GM08714 (cell line): Measurements from ENCODE around the gene BMPR2.

Experiments used
- H3K4me3 ChIP-seq: fragments of 200-500 bp; sonication (Bioruptor generic); 2 replicates; pipeline ENCODE4 v1.5.1; 2014; ENCODE audit warnings: mild to moderate bottlenecking, low read length, inconsistent platforms
- ZNF274 ChIP-seq: IDR thresholded peaks from 2 replicates; pipeline ENCODE4 v1.6.1; 2012; ENCODE audit warnings: mild to moderate bottlenecking, low read depth, low read length

The BMPR2 gene

DNA sequence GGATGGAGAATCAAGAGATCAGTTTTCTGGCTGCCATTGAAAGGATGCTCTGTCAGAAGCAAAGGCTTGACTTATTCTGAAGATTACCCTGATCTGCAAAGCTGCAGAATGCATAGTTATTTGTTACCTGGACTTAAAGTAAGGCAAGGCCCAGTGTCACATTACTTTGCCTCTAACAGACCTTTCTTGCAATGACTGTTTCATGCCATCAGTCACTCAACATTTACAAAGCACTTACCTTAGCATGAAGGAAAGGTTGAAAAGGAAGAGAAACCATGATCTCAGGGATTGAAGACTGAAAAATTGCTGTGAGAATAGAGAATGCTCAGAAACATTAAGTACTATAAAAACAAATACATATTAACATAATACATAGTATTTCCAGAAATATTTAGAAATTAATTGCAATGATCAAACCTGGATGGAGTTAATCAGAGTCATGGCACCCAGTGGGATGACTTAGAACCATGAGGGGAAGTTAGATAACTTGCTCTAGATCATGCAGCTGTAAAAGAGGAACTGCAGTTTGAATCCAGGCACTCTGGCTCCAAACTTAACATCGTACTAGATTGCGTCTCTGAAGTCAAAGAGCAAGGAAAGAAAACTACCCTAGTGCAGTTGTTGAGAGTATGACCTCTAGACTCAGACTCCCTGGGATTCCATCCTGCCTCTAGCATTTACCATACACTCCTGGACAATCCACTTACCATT, 232.2 kb downstream of the BMPR2 start:
- TF ChIP-seq ZNF274, result no peak
- no peak overlapping the region for H3K4me3 ChIP-seq

DNA sequence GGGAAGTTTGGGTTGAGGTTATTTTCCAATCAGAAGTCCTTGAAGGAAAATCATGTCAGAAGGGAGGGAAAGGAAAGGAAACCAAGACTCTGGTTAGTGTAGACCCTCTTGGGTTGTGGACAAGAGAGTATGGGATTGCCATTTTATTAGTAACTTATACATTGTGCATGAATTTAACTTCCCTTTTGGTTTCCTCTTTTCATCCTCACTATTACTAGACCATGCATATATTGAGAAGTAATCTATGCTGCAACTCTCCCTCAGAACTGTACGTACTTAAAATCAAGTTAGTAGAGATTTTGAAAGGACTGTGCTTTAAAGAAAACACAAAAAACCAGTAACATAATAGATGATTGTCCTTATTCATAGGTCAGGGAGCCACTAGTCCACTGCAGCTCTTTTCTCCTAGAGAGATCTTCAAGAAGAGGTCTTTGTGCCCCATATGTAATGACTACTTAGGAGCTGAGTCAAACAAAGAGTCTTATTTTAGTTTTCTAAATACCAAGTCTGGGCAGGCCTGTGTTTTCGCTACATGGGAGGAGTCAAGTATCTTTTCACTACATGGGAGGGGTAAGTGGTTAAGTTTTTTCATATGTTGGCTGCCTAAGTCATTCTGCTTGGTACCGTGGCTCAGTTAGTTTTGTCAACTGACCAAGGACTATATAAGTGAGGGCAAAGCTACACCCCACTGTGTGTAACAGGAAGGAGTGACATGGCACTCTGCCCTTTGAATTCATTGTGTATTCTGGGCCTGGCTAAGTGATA, 233.4 kb downstream of the BMPR2 start:
- H3K4me3 ChIP-seq, result no peak overlapping the region
- TF ChIP-seq ZNF274, result no peak

DNA sequence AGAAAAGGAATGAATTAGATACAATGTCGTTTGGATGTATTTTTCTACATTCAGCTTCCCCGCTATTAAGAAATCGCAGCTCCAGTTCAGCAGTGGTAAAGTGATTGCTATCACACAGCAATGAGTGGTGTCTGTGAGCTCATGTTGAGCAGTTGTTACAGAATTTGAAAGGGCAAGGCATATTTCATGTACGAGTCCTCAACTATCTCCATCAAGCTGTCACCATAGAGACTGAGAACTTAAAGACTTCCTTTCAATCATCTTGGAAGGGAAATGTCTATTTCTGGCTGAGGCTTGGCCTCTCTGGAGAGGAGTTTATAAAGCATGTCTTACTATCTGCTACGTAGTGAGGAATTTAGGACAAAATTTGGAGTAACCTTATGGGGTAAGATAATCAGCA, 234.3 kb downstream of the BMPR2 start:
- TF ChIP-seq ZNF274, result no peak
- no peak overlapping the region for H3K4me3 ChIP-seq

GRCh38 chr2:202612145-202612544, 236.0 kb downstream of the BMPR2 start:
- TF ChIP-seq ZNF274, result no peak
- no peak overlapping the region for H3K4me3 ChIP-seq

DNA sequence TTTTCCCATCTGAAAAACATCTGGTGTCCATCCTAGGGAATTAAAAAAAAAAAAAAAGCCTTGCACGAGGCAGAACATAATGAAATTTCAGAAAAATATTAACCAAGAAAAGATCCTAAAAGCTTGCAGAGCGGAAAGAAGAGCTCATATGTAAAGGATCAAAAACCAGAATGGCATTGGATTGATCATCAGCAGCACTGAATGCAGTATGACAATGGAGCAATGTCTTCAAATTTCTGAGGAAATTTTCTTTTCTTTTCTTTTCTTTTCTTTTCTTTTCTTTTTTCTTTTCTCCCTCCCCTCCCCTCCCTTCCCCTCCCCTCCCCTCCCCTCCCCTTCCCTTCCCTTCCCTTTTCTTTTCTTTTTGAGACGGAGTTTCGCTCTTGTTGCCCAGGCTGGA, 237.4 kb downstream of the BMPR2 start:
- no peak overlapping the region for H3K4me3 ChIP-seq
- no peak for TF ChIP-seq ZNF274
